T-cell (primary cell): ENCODE data around the gene CELF4. TPM values are rescaled to one million over a fixed set of nuclear protein-coding genes. Genes with fewer than 3 reads are reported as not detected.

Experiments
- ATAC-seq, 4 experiments: fragments of 200-7000 bp in 3 of 4; fragments of 150-1000 bp in 1 of 4; cut with Tn5 transposase; replicated peaks in 1 of 4; 1 replicate in 3 of 4; 2 replicates in 1 of 4; pipeline ENCODE4 v1.10.0; 2021; ENCODE audit warnings: moderate library complexity in 3 of 4, mild to moderate bottlenecking in 2 of 4, moderate number of reproducible peaks in 1 of 4
- CTCF ChIA-PET, 2 donors: fragments of 300-600 bp; sonication (Branson Sonifier 250); formaldehyde crosslinking; loops; one replicate each; lab custom pipeline; 2022; ENCODE audit warnings: antibody characterized with exemption in 2 of 2; lab: Charles Lee
- POLR2A ChIA-PET, 2 donors: fragments of 300-600 bp; sonication (Branson Sonifier 250); formaldehyde crosslinking; loops; one replicate each; lab custom pipeline; 2022; ENCODE audit warnings: antibody characterized with exemption in 2 of 2; lab: Charles Lee
- DNase-seq, 35 experiments: peaks; one replicate each; pipeline versions ENCODE4 v3.0.0 to v3.0.0-alpha.2; 2013 to 2023
- H3K27ac ChIP-seq: one replicate; pipeline ENCODE4 v1.5.1; 2013; ENCODE audit warnings: low read length
- H3K27me3 ChIP-seq, 2 experiments: replicated peaks in 1 of 2; 1 replicate in 1 of 2; 2 replicates in 1 of 2; pipeline versions ENCODE4 v1.6.1 to v1.7.0; 2013; ENCODE audit warnings: low read length in 1 of 2, mixed read lengths in 1 of 2; ENCODE audit not compliant: control insufficient read depth in 2 of 2, insufficient read depth in 2 of 2; ENCODE audit errors: extremely low read depth in 1 of 2
- H3K36me3 ChIP-seq, 2 donors: 1 replicate in 1 of 2; 2 replicates in 1 of 2; pipeline versions ENCODE4 v1.6.1 to v1.7.0; 2013; ENCODE audit warnings: low read length in 1 of 2; ENCODE audit not compliant: control insufficient read depth in 2 of 2, insufficient read depth in 1 of 2; ENCODE audit errors: extremely low read depth in 1 of 2
- H3K4me1 ChIP-seq, 2 experiments: 1 replicate in 1 of 2; 2 replicates in 1 of 2; pipeline versions ENCODE4 v1.6.1 to v1.7.0; 2013; ENCODE audit warnings: low read length in 2 of 2, mixed read lengths in 1 of 2; ENCODE audit not compliant: insufficient read depth in 2 of 2, control insufficient read depth in 1 of 2; ENCODE audit errors: extremely low read depth in 1 of 2
- H3K4me3 ChIP-seq, 2 donors: 1 replicate in 1 of 2; 2 replicates in 1 of 2; pipeline versions ENCODE4 v1.5.1 to v1.7.0; 2013; ENCODE audit warnings: mild to moderate bottlenecking in 2 of 2, low read length in 1 of 2, moderate library complexity in 1 of 2; ENCODE audit not compliant: control insufficient read depth in 1 of 2; ENCODE audit errors: extremely low read depth in 1 of 2
- H3K9me3 ChIP-seq: 2 replicates; pipeline ENCODE4 v1.7.0; 2013
- H3K27ac Mint-ChIP-seq, 2 donors: one replicate each; pipeline ENCODE4 v1.8.0; 2020 to 2021; ENCODE audit warnings: mild to moderate bottlenecking in 2 of 2, mixed read lengths in 2 of 2
- H3K27me3 Mint-ChIP-seq, 2 donors: one replicate each; pipeline ENCODE4 v1.8.0; 2021 to 2022; ENCODE audit warnings: mixed read lengths in 2 of 2
- H3K36me3 Mint-ChIP-seq: one replicate; pipeline ENCODE4 v1.8.0; 2021; ENCODE audit warnings: mixed read lengths
- H3K4me1 Mint-ChIP-seq, 3 donors: one replicate each; pipeline ENCODE4 v1.8.0; 2020 to 2022; ENCODE audit warnings: mixed read lengths in 3 of 3, mild to moderate bottlenecking in 1 of 3
- H3K4me3 Mint-ChIP-seq, 3 donors: one replicate each; pipeline ENCODE4 v1.8.0; 2020 to 2022; ENCODE audit warnings: mild to moderate bottlenecking in 3 of 3, mixed read lengths in 3 of 3, moderate library complexity in 3 of 3
- H3K9me3 Mint-ChIP-seq, 3 donors: one replicate each; pipeline ENCODE4 v1.8.0; 2020 to 2022; ENCODE audit warnings: mixed read lengths in 3 of 3
- WGBS: methylation state at CpG from one replicate; pipeline ENCODE4 v1.1.5; 2013; ENCODE audit warnings: missing lambda C conversion rate; ENCODE audit not compliant: insufficient coverage; 5-methylcytosine and 5-hydroxymethylcytosine counted together
- total RNA-seq, 35 experiments: library from RNA in 6 of 35; stranded (reverse) in 6 of 35; fragments of 120-200 nt in 1 of 35; gene quantifications; one replicate each; pipeline versions ENCODE4 v1.2.1 to v1.2.4 and lab custom pipeline; 2013 to 2026

CELF4 gene
- total RNA-seq, 5 donors from 2014 or later (not counting 1 experiment from before 2014, with no cell fraction given): not detected

GRCh38 chr18:37405772-37406171, 159.8 kb downstream of the CELF4 start:
- Histone ChIP-seq H3K36me3 (no peaks in the 10 kb centered on the region), H3K27me3 (peaks cover 0 to 8% of the 10 kb centered on the region in 2 experiments), H3K27ac (no peak overlapping the region), H3K9me3 (no peaks in the 10 kb centered on the region), H3K4me3 (no peak overlapping the region), H3K4me1 (no peaks in the 10 kb centered on the region)
- Mint-ChIP-seq H3K36me3 (no peaks in the 10 kb centered on the region), H3K4me1 (peaks cover 0 to 5% (median 2%) of the 10 kb centered on the region in 3 donors), H3K4me3 (no peak overlapping the region), H3K9me3 (no peaks in the 10 kb centered on the region), H3K27ac (no peak overlapping the region), H3K27me3 (peaks cover 0 to 2% of the 10 kb centered on the region in 2 donors)
- ChIA-PET POLR2A (no interaction called here), CTCF (interaction anchor here in 1 of 2 donors (0.9 kb wide), 1 partner anchor 425 kb away, joined by 3 read pairs; no protein-coding TSS in a partner anchor)
- no peak for ATAC-seq
- DNase-seq: no peak
- no CpG with 5 or more reads among the region's 6 CpGs for WGBS

GRCh38 chr18:37405229-37405628, 160.4 kb downstream of the CELF4 start:
- CTCF ChIA-PET: no interaction called here
- WGBS: no CpG with 5 or more reads among the region's 4 CpGs
- Mint-ChIP-seq H3K9me3 (no peaks in the 10 kb centered on the region), H3K4me3 (no peak overlapping the region), H3K27me3 (peaks cover 0 to 2% of the 10 kb centered on the region in 2 donors), H3K4me1 (peaks cover 0 to 5% (median 2%) of the 10 kb centered on the region in 3 donors), H3K36me3 (no peaks in the 10 kb centered on the region), H3K27ac (no peak overlapping the region)
- Histone ChIP-seq H3K27me3 (peaks cover 0 to 8% of the 10 kb centered on the region in 2 experiments), H3K27ac (no peak overlapping the region), H3K36me3 (no peaks in the 10 kb centered on the region), H3K4me3 (no peak overlapping the region), H3K9me3 (no peaks in the 10 kb centered on the region), H3K4me1 (no peaks in the 10 kb centered on the region)
- ATAC-seq (no peak), DNase-seq (no peak)
- POLR2A ChIA-PET: no interaction called here

- Mint-ChIP-seq H3K4me3 (no peak overlapping the region), H3K27ac (no peak overlapping the region), H3K27me3 (peaks cover 0 to 2% of the 10 kb centered on the region in 2 donors), H3K4me1 (peaks cover 0 to 5% (median 2%) of the 10 kb centered on the region in 3 donors), H3K9me3 (no peaks in the 10 kb centered on the region), H3K36me3 (no peaks in the 10 kb centered on the region)
- 100% methylated on average over 1 of the region's 3 CpGs for WGBS
- peaks cover 0 to 8% of the 10 kb centered on the region in 2 experiments for H3K27me3 ChIP-seq
- no peak overlapping the region for H3K27ac ChIP-seq
- H3K9me3 ChIP-seq: no peaks in the 10 kb centered on the region
- ChIA-PET CTCF (no interaction called here), POLR2A (no interaction called here)
- no peaks in the 10 kb centered on the region for H3K4me1 ChIP-seq
- no peak for DNase-seq
- H3K4me3 ChIP-seq: no peak overlapping the region
- no peak for ATAC-seq
- no peaks in the 10 kb centered on the region for H3K36me3 ChIP-seq
These were observed 161.8 kb downstream of the CELF4 start for GRCh38 chr18:37403788-37404187.

- ATAC-seq (no peak), DNase-seq (no peak)
- Mint-ChIP-seq H3K9me3 (no peaks in the 10 kb centered on the region), H3K4me1 (peaks cover 0 to 5% (median 2%) of the 10 kb centered on the region in 3 donors), H3K27ac (no peak overlapping the region), H3K36me3 (no peaks in the 10 kb centered on the region), H3K4me3 (no peak overlapping the region), H3K27me3 (peaks cover 0 to 2% of the 10 kb centered on the region in 2 donors)
- Histone ChIP-seq H3K27me3 (peaks cover 0 to 8% of the 10 kb centered on the region in 2 experiments), H3K27ac (no peak overlapping the region), H3K4me3 (no peak overlapping the region), H3K9me3 (no peaks in the 10 kb centered on the region), H3K4me1 (no peaks in the 10 kb centered on the region), H3K36me3 (no peaks in the 10 kb centered on the region)
- ChIA-PET CTCF (no interaction called here), POLR2A (no interaction called here)
- WGBS: 88% methylated on average over 14 of the region's 20 CpGs
These were observed 162.4 kb downstream of the CELF4 start for GRCh38 chr18:37403100-37403781.

- POLR2A ChIA-PET: no interaction called here
- Histone ChIP-seq H3K27ac (no peak overlapping the region), H3K9me3 (no peaks in the 10 kb centered on the region), H3K36me3 (no peaks in the 10 kb centered on the region), H3K4me1 (no peaks in the 10 kb centered on the region), H3K4me3 (no peak overlapping the region), H3K27me3 (peaks cover 0 to 8% of the 10 kb centered on the region in 2 experiments)
- CTCF ChIA-PET: interaction anchor here in 1 of 2 donors (0.9 kb wide), 1 partner anchor 20 kb away, joined by 5 read pairs; no protein-coding TSS in a partner anchor
- H3K4me1 Mint-ChIP-seq: peaks cover 0 to 5% (median 2%) of the 10 kb centered on the region in 3 donors
- H3K36me3 Mint-ChIP-seq: no peaks in the 10 kb centered on the region
- no peak overlapping the region for H3K27ac Mint-ChIP-seq
- WGBS: no CpG with 5 or more reads among the region's 1 CpG
- H3K4me3 Mint-ChIP-seq: no peak overlapping the region
- DNase-seq: no peak
- ATAC-seq: no peak
- H3K27me3 Mint-ChIP-seq: peaks cover 0 to 2% of the 10 kb centered on the region in 2 donors
- no peaks in the 10 kb centered on the region for H3K9me3 Mint-ChIP-seq
These were observed 162.9 kb downstream of the CELF4 start for GRCh38 chr18:37402735-37403099.

- no peaks in the 10 kb centered on the region for H3K4me1 ChIP-seq
- no peaks in the 10 kb centered on the region for H3K36me3 ChIP-seq
- peaks cover 4 to 5% of the 10 kb centered on the region in 2 donors for H3K27me3 Mint-ChIP-seq
- DNase-seq (no peak), ATAC-seq (no peak)
- POLR2A ChIA-PET: interaction anchor here in 1 of 2 donors (0.6 kb wide), 1 partner anchor 817 kb away, joined by 4 read pairs; no protein-coding TSS in a partner anchor
- CTCF ChIA-PET: no interaction called here
- peaks cover 0 to 9% of the 10 kb centered on the region in 2 experiments for H3K27me3 ChIP-seq
- no peak overlapping the region for H3K27ac Mint-ChIP-seq
- no peaks in the 10 kb centered on the region for H3K36me3 Mint-ChIP-seq
- no peak overlapping the region for H3K27ac ChIP-seq
- no peak overlapping the region for H3K4me3 ChIP-seq
- no peak overlapping the region for H3K4me3 Mint-ChIP-seq
- H3K9me3 Mint-ChIP-seq: no peaks in the 10 kb centered on the region
- peaks cover 0 to 5% (median 2%) of the 10 kb centered on the region in 3 donors for H3K4me1 Mint-ChIP-seq
- 61% methylated on average over 3 of the region's 4 CpGs for WGBS
- H3K9me3 ChIP-seq: no peaks in the 10 kb centered on the region
These were observed 164.8 kb downstream of the CELF4 start for GRCh38 chr18:37400802-37401201.
